Calu3 (cell line): ENCODE data around the gene SLC28A3. TPM values are rescaled to one million over a fixed set of nuclear protein-coding genes. Genes with fewer than 3 reads are reported as not detected.
"Not testable (repeated sequence)": the region's sequence is repeated elsewhere in the genome, so short reads cannot be mapped to it uniquely, and the experiment has no call there.

Experiments used
- Bru-seq: library from RNA; stranded (reverse); fragments of 400-500 nt; gene quantifications from one replicate; lab custom pipeline; 2021; lab: Mats Ljungman, UMichigan
- BruChase-seq, 2 experiments: library from RNA; stranded (reverse); fragments of 400-500 nt; gene quantifications; one replicate each; lab custom pipeline; 2021; lab: Mats Ljungman, UMichigan
- BruUV-seq: library from RNA; stranded (reverse); fragments of 400-500 nt; replicated peaks from 2 replicates; lab custom pipeline; 2021; lab: Mats Ljungman, UMichigan
- CTCF ChIA-PET: fragments of 300-600 bp; sonication (Branson Sonifier 250); formaldehyde crosslinking; loops from one replicate; lab custom pipeline; 2022; ENCODE audit warnings: antibody characterized with exemption; lab: Charles Lee
- DNase-seq: peaks from one replicate; pipeline ENCODE4 v3.0.0; 2022
- H3K27ac Mint-ChIP-seq: one replicate; pipeline ENCODE4 v1.8.0; 2022; ENCODE audit warnings: mixed read lengths; ENCODE audit not compliant: unreplicated experiment
- H3K27me3 Mint-ChIP-seq: one replicate; pipeline ENCODE4 v1.8.0; 2022; ENCODE audit warnings: mixed read lengths; ENCODE audit not compliant: unreplicated experiment
- H3K36me3 Mint-ChIP-seq: one replicate; pipeline ENCODE4 v1.8.0; 2022; ENCODE audit warnings: mild to moderate bottlenecking, moderate library complexity, mixed read lengths; ENCODE audit not compliant: insufficient read depth, unreplicated experiment
- H3K4me1 Mint-ChIP-seq: one replicate; pipeline ENCODE4 v1.8.0; 2022; ENCODE audit warnings: mild to moderate bottlenecking, low read depth, mixed read lengths; ENCODE audit not compliant: unreplicated experiment
- H3K4me3 Mint-ChIP-seq: one replicate; pipeline ENCODE4 v1.8.0; 2022; ENCODE audit warnings: mild to moderate bottlenecking, low read depth, moderate library complexity, mixed read lengths; ENCODE audit not compliant: unreplicated experiment
- H3K9me3 Mint-ChIP-seq: one replicate; pipeline ENCODE4 v1.8.0; 2022; ENCODE audit warnings: low read depth, mixed read lengths; ENCODE audit not compliant: unreplicated experiment
- CTCF ChIP-seq: fragments of 200-600 bp; IDR thresholded peaks from one replicate; pipeline ENCODE4 v1.8.0; 2022; ENCODE audit warnings: antibody characterized with exemption; ENCODE audit not compliant: unreplicated experiment
- intact Hi-C: fragments of 100-400 bp; cut with micrococcal nuclease; formaldehyde crosslinking; loops from one replicate; pipeline ENCODE4 v1.10.0; 2022; ENCODE audit not compliant: unreplicated experiment
- long read RNA-seq: library from polyadenylated mRNA; stranded (forward); transcript quantifications from one replicate; pipeline ENCODE4 v2.0.0, GENCODE V29; 2022
- total RNA-seq: library from RNA; stranded (reverse); gene quantifications from 2 replicates; pipeline ENCODE4 v1.2.3, GENCODE V29; 2022

SLC28A3 gene, protein sequence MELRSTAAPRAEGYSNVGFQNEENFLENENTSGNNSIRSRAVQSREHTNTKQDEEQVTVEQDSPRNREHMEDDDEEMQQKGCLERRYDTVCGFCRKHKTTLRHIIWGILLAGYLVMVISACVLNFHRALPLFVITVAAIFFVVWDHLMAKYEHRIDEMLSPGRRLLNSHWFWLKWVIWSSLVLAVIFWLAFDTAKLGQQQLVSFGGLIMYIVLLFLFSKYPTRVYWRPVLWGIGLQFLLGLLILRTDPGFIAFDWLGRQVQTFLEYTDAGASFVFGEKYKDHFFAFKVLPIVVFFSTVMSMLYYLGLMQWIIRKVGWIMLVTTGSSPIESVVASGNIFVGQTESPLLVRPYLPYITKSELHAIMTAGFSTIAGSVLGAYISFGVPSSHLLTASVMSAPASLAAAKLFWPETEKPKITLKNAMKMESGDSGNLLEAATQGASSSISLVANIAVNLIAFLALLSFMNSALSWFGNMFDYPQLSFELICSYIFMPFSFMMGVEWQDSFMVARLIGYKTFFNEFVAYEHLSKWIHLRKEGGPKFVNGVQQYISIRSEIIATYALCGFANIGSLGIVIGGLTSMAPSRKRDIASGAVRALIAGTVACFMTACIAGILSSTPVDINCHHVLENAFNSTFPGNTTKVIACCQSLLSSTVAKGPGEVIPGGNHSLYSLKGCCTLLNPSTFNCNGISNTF
- 10.7 and 18.3 TPM in 2 replicates for total RNA-seq
- Bru-seq, nascent RNA = percentile 76 among the genes with signal in this experiment
- percentile 58 among the genes with signal in this experiment for BruChase-seq, experiment 1, labeled RNA remaining after a 6-hour chase
- BruChase-seq, experiment 2, labeled RNA remaining after a 2-hour chase = percentile 54 among the genes with signal in this experiment
- long read RNA-seq, full-length matches to known transcripts = 4 of 13 reads
- long read RNA-seq, partial matches to known transcripts = 1 of 13 reads
- long read RNA-seq, other reads (novel, unspliced or antisense) = 8 of 13 reads

DNA sequence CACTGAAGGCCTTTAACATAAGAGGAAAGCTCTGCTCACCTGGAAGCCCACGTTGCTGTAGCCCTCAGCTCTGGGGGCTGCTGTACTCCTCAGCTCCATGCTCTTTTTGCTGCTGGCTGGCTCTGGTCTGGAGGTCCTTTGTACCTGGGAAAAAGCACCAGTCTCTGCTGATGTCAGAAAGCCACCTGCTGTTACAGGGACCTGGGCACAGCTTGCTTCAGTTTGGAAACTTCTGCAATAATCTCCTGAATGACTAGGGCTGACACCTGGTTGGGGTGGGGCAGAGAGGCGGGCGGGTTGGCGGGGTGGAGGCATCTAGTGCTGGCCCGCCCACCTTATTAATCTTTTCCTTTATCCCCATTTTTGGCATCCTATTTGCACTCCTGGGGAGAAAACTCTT lies at the start of gene SLC28A3:
SLC28A3 (minus strand) TSS at position 224 of the 400 bp plus-strand sequence; CDS start at position 99, 125 bp downstream.
- peak within 1 kb of the TSS; percentile 64 for H3K4me3 Mint-ChIP-seq
- no peaks in the 10 kb centered on the region for H3K9me3 Mint-ChIP-seq
- no TSS peak for BruUV-seq
- H3K36me3 Mint-ChIP-seq = peaks cover 11% of the 10 kb centered on the region
- no peak for TF ChIP-seq CTCF
- no peaks in the 10 kb centered on the region for H3K27me3 Mint-ChIP-seq
- DNase-seq = peak; percentile 28
- CTCF ChIA-PET = interaction anchor here (0.7 kb wide), 3 partner anchors 32 to 57 kb away, joined by 3 to 7 read pairs (median 5); no protein-coding TSS in a partner anchor
- peaks cover 14% of the 10 kb centered on the region for H3K4me1 Mint-ChIP-seq
- H3K27ac Mint-ChIP-seq = peak within 1 kb of the TSS; percentile 52
- intact Hi-C loops = no loop called here

GRCh38 chr9:84390254-84390653 lies 49.7 kb upstream of the SLC28A3 start:
- intact Hi-C loops, H3K27ac Mint-ChIP-seq, H3K4me1 Mint-ChIP-seq, CTCF ChIA-PET, H3K9me3 Mint-ChIP-seq, BruUV-seq, H3K4me3 Mint-ChIP-seq, H3K27me3 Mint-ChIP-seq, DNase-seq, H3K36me3 Mint-ChIP-seq: not testable (repeated sequence)

- H3K4me3 Mint-ChIP-seq = no peak overlapping the region
- CTCF ChIA-PET = no interaction called here
Measured at GRCh38 chr9:84387821-84388220, 47.3 kb upstream of the SLC28A3 start.

GRCh38 chr9:84386753-84387152 lies 46.2 kb upstream of the SLC28A3 start:
- intact Hi-C loops = loop anchor here (5.0 kb wide), 1 partner anchor 49 kb away; no protein-coding TSS in a partner anchor
- BruUV-seq = no TSS peak
- H3K36me3 Mint-ChIP-seq = no peaks in the 10 kb centered on the region
- peaks cover 19% of the 10 kb centered on the region for H3K4me1 Mint-ChIP-seq
- DNase-seq = no peak
- no peaks in the 10 kb centered on the region for H3K9me3 Mint-ChIP-seq
- CTCF ChIA-PET = no interaction called here
- H3K27ac Mint-ChIP-seq = no peak overlapping the region
- no peaks in the 10 kb centered on the region for H3K27me3 Mint-ChIP-seq
- no peak for TF ChIP-seq CTCF
- H3K4me3 Mint-ChIP-seq = no peak overlapping the region

More at GRCh38 chr9:84387821-84388220, 47.3 kb upstream of the SLC28A3 start:
- Mint-ChIP-seq H3K27me3 (no peaks in the 10 kb centered on the region), H3K4me1 (peaks cover 19% of the 10 kb centered on the region), H3K27ac (no peak overlapping the region), H3K9me3 (no peaks in the 10 kb centered on the region), H3K36me3 (no peaks in the 10 kb centered on the region)
- no TSS peak for BruUV-seq
- TF ChIP-seq CTCF = no peak
- intact Hi-C loops = loop anchor here (5.0 kb wide), 1 partner anchor 51 kb away; no protein-coding TSS in a partner anchor
- no peak for DNase-seq
